GM12801 (cell line): ENCODE measurements around the gene KRTAP10-2.

Experiments used
- TF ChIP-seq, protein P1 (sequence below): IDR thresholded peaks from one replicate; pipeline ENCODE4 v1.5.1; 2011; ENCODE audit warnings: control low read depth; ENCODE audit not compliant: insufficient read length; ENCODE audit errors: extremely low read depth

Gene KRTAP10-2

DNA sequence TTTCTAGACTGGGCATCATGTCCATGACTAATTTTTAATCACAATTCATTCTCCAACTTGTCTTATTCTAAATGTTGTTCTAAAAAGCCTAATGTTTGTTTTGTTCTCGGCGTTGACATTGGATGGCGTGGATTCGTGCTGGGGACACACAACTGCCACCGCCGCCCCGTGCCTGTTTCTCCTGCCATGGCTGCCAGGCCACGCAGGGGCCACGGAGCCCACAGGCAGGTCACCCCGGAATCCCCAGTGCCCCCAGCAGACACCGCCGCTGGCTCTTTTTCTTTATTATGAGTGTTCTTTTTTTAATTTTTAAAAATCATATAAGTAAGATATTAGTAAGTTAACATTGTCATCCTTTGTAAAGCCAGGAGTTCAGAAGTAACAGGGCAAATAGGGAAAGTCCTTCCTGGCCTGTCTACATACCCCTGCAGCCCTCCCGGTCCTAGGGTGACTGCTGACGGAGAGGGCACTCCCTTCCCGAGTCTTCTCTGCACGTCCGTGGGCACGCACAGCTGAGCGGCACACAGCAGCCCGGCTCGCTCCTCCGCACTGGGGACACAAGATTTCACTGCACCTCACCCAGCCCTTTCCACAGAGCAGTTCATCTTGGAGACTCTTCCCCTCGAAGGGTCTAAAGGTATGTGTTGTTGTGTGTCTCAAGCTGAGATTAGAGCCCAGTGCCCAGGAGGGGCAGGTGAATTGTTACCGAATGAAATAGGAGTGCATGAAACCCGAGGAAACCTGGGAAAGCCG is 43.5 kb downstream of the KRTAP10-2 start:
- TF ChIP-seq, protein P1, sequence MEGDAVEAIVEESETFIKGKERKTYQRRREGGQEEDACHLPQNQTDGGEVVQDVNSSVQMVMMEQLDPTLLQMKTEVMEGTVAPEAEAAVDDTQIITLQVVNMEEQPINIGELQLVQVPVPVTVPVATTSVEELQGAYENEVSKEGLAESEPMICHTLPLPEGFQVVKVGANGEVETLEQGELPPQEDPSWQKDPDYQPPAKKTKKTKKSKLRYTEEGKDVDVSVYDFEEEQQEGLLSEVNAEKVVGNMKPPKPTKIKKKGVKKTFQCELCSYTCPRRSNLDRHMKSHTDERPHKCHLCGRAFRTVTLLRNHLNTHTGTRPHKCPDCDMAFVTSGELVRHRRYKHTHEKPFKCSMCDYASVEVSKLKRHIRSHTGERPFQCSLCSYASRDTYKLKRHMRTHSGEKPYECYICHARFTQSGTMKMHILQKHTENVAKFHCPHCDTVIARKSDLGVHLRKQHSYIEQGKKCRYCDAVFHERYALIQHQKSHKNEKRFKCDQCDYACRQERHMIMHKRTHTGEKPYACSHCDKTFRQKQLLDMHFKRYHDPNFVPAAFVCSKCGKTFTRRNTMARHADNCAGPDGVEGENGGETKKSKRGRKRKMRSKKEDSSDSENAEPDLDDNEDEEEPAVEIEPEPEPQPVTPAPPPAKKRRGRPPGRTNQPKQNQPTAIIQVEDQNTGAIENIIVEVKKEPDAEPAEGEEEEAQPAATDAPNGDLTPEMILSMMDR: no peak

DNA sequence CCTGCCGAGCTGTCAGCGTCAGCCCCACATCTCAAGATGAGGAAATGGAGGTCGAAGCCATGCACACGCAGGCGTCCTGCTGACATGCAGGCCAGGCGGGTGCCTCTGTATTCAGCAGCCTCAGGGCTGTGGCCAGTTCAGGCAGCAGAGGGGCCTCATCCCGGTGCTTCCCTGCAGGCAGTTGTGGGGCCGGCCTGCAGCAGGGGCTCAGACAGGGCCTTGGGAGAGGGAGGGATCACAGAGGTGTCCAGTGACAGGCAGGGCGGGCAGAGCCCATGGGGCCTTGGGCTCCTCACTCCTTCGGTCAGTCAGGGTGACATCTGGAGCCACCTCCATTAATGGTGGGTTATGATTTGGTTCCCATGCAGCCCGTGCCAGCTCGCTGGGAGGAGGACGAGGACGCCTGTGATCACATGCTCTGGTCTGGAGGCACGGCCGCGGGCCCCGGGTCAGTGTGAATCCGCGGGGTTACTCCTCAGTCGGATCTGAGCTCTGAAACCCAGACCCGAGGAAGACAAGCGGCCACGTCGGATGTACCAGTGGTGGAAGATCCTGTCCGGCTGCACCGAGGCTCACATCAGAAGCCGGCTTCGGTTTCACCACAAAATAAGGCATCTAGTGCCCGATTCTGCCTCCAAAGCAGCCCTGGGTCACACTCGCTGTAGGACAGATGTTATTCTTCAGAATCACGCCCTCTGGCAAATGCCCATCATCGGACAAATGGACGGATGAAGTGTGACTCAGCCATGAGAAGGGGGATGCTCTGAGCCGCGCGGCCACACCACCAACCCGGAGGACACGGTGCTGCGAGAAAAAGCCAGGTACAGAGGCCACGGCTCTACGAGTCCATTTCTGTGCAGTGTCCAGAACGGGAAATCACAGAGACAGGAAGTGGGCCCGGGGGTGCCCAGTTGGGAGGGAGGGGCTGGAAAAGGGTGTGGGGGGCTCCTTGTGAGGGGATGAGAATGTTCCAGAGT is 44.7 kb downstream of the KRTAP10-2 start:
- TF ChIP-seq, protein P1: no peak

DNA sequence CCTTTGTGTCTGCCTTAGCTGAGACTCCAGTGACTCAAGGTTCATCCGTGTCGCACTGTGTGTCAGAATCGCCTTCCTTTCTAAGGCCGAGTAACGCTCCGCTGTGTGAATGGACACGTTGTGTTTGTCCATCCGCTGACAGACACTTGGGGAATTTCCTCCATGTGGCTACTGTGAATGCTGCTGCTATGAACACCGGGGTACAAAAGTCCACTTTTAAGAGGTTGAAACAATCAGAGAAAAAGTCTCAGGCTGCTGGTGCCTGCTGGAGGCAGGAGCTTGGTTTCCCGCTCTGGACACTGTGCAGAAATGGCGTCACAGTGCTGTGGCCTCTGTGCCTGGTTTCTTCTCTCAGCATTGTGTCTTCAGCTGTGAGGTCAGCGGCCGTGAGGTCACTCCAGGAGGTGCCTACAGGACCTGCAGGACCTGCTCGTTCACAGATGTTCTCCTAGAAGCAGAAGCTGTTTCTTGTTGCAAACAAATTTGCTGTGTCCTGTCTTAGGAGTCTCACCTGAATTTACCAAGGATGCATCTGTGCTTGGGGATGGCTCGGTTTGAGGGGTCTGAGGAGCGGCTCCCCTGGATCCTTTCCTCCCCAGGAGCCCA is 45.5 kb downstream of the KRTAP10-2 start:
- TF ChIP-seq, protein P1: no peak

DNA sequence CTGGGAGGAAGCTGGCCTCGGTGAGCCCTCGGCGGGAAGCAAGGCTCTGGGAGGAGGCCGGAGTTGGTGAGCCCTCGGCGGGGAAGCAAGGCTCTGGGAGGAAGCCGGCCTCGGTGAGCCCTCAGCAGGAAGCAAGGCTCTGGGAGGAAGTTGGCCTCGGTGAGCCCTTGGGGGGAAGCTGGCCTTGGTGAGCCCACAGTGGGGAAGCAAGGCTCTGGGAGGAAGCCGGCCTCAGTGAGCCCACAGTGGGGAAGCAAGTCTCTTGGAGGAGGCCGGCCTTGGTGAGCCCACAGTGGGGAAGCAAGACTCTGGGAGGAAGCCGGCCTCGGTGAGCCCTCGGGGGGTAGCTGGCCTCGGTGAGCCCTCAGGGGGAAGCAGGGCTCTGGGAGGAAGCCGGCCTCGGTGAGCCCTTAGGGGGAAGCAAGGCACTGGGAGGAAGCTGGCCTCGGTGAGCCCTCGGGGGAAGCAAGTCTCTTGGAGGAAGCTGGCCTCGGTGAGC is 47.4 kb downstream of the KRTAP10-2 start:
- TF ChIP-seq, protein P1: no peak

DNA sequence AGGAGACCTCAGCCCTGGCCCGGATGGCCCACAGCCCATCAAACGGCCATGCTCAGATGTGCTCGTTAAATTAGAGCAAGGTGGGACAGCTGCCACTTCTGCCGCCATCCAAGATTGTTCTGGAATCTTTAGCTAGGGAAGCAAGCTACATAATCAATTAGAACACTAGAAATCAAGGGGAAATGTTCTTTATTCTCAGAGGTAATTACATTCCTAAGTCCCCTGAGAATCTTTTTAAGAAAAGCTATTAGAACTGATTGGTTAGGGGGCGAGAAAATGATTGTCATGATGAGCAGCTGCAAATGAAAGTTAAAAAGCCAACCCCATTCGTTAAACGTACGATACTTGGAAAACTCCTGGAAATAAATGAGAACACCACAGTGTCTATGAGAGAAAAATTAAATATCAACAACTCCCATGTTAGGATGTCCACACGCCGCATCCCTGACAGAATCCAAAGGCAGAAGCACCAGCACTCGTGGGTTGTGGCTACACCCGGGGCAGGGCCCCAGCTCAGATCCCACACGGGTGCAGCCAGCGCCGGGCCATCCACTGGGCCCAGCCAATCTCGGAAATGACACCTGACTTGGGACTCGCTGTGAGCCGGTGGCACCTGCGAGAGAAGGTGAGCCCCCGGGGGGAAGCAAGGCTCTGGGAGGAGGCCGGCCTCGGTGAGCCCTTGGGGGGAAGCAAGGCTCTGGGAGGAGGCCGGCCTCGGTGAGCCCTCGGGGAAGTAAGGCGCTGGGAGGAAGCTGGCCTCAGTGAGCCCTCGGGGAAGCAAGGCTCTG is 48.9 kb downstream of the KRTAP10-2 start:
- TF ChIP-seq, protein P1: no peak
